DMS53 (cell line): ENCODE measurements around the gene APOBEC3G.
"Not testable (repeated sequence)": the region's sequence is repeated elsewhere in the genome, so short reads cannot be mapped to it uniquely, and the experiment has no call there.

Source experiments
- DNase-seq: peaks from one replicate; lab custom pipeline; 2025; lab: John Stamatoyannopoulos, UW

The APOBEC3G gene

DNA sequence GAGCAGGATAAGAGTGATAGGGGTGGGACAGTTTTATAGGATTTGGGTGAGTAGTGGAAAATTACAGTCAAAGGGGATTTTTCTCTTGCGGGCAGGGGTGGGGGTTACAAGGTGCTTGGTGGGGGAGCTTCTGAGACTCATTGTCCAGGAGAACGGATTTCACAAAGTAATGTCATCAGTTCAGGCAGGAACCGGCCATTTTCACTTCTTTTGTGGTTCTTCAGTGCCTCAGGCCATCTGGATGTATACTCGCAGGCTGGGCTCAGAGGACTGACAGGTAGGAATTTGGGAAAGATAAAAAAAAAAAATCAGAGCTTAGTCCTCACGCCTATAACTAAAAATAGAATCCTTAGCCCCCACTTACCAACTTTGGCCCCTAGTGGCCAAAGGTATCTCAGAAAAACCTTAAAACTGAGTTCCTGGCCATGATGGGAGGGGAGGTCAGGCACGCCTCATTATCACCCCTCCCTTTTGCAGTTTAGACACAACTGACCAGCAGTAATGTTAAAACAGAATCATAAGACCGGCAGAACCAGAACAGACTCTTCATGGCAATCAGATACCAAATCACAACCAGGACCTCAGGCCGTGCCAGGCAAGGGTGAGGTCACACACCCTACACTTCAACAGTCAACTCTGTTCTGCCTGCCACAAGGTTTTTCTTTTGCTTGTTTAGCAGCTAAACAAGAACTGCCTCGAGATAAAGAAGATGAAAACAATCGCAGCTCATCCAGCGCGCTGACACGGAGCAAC is 8.9 kb upstream of the APOBEC3G start:
- DNase-seq: no peak

- DNase-seq: no peak
Measured at GRCh38 chr22:39070186-39070585, 6.9 kb upstream of the APOBEC3G start.

GRCh38 chr22:39072581-39072981 is 4.5 kb upstream of the APOBEC3G start:
- DNase-seq: not testable (repeated sequence)

- DNase-seq: no peak
Measured at GRCh38 chr22:39073981-39074380, 3.1 kb upstream of the APOBEC3G start.

DNA sequence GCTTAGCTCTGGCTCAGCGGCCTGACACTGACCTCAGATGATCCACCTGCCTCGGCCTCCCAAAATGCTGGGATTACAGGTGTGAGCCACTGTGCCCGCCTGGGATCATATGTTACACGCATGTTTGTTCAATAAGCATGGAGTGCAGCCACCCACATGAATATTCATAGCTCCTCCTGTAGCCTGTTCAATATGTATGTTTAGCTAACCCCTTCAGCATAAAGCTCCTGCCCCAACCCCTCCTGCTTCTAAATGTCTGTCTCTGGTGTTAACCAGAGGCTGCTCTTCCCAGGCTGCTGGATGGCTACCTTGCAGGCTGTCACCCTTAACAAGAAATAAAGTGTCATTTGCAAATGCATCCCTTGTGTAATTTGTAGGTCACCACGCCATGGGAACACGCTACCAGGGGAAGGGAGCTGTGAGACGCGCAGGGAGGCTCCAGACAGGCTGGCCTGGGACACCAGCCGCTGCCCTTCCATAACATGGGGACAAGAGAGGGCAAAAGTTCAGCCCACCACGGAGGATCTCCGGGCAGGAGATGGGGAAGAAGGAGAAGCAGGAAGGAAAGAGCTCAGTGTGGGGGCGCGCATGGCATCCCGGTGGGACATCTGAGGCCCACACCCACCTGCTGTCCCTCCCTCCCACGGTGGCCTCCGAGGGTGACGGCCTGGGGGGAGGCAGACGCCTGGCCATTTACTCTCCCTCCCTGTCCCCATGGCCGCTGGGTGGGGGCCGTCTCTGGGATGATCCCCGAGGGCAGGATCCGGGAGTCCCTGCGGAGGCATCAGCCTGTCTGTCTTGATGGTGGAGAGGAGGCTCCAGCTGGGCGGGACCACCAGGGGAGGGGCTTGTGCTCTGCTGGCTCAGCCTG is 685 bp upstream of the APOBEC3G start:
- DNase-seq: not testable (repeated sequence)

DNA sequence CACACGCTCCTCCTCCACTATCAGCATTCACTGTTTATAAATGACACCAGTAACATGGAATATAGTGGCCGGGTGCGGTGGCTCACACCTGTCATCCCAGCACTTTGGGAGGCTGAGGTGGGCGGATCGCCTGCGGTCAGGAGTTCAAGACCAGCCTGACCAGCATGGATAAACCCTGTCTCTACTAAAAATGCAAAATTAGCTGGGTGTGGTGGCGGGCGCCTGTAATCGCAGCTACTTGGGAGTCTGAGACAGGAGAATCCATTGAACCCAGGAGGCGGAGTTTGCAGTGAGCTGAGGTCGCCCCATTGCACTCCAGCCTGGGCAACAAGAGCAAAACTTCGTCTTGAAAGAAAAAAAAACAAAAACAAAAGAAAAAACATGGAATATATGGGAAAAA is 837 bp downstream of the APOBEC3G start:
- not testable (repeated sequence) for DNase-seq

GRCh38 chr22:39078329-39078728 is 1.3 kb downstream of the APOBEC3G start:
- no peak for DNase-seq

DNA sequence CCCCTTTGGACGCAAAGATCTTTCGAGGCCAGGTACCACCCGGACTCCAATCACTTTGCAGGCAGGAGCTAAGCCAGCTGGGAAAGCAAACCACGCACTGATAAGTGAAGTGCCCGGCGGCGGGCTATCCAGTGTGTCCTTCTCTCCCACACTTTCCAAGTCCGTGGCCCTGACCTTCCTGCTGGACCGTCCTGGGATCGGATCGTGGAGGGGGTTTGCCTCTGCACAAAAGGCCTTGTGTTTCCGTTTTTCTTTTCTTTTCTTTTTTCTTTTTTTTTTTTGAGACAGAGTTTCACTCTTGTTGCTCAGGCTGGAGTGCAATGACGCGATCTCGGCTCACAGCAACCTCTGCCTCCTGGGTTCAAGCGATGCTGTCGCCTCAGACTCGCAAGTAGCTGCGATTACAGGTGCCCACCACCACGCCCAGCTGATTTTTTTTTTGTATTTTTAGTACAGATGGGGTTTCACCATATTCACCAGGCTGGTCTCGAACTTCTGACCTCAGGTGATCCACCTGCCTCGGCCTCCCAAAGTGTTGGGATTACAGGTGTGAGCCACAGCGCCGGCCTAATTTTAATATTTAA is 2.1 kb downstream of the APOBEC3G start:
- not testable (repeated sequence) for DNase-seq

- DNase-seq: no peak
Measured at GRCh38 chr22:39080052-39080762, 3.1 kb downstream of the APOBEC3G start.

GRCh38 chr22:39081016-39081415 is 3.9 kb downstream of the APOBEC3G start:
- no peak for DNase-seq

DNA sequence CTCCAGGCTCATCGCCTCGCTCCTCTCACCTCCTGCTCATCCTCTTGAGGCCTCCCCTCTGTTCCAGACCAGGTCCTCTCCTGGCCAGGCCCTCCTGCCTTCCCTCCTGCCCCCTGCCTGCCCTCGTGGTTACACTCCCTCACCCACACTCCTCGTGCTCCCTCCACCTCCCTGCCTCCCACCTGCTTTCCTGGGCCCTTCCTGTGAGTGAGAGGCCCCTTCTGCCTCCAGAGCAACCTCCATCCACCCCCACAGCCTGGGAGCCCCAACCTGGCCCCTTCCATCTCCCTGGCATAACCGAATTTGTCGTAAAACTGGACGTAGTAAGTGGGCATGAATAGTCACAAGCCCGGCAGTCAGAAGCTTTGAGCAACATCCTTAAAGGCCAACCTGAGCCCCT is 4.5 kb downstream of the APOBEC3G start:
- no peak for DNase-seq

GRCh38 chr22:39083212-39084165 is 6.4 kb downstream of the APOBEC3G start:
- no peak for DNase-seq

DNA sequence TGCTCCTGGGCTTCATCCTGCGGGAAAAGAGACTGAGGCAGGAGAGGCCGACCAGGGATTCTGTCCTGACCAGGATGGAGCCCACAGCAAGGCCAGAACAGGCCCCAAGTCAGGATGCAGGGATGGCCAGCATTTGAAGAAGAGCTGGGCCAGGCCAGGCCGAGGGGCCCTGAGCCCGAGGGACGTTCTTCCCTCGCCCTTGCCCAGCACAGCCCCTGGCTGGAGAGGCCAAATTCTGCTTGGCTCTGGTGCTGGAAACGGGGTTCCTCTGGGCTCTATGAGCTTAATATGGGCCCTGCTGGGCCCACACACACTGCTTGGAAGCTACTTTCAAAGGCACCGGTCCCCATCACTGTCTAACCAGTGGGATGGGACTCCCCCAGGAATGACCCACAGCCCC is 7.6 kb downstream of the APOBEC3G start:
- DNase-seq: no peak

DNA sequence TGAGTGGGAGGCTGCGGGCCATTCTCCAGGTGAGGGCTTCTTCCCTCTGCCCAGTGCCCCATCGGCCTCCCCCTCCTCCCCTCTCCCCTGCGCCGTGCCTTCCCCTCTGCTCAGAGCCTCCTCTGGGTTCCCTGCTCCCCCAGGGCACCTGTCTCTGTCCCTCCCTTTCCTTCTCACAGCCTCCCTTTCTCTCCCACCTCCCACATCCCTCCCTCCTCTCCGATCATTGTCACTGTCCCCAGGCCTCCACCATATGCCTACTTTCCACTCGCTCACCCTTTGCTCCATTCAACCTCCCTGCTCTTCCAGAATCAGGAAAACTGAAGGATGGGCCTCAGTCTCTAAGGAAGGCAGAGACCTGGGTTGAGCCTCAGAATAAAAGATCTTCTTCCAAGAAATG is 10.0 kb downstream of the APOBEC3G start:
- no peak for DNase-seq

DNA sequence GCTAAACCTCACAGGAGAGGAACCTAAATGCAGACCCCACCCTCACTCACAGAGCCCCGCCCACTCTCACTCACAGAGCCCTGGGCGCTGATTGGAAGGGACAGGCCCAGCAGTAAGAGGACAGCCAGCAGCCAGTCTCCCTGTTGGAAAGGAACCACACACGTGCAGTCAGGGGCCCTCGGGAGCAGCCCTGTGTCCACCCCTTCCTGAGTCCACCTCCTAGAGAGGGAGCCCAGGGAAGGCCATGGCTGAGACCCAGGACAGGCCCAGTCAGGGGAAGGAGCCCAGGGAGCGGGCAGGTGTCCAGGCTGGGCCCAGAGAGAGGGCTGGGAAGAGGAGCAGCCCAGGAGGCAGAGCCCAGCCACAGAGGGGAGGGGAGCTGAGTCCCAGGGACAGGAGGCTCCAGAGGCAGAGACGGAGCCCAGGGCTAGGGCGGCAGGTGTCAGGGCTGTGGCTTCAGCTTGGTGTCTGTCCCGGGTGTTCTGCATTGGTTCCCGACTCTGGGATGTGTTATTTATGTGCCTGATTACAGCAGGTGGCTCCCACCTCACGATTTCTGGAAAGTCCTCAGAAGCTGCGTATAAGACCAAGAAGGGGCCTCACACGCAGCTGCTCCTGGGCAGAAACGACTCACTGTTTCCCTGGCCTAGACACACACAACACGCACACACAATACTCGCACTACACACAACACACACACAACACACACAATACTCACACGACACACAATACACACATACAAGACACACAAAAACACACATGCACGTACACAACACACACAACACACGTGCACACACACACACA is 11.0 kb downstream of the APOBEC3G start:
- peak; percentile 63 for DNase-seq

- no peak for DNase-seq
Measured at GRCh38 chr22:39088685-39089032, 11.6 kb downstream of the APOBEC3G start.

DNA sequence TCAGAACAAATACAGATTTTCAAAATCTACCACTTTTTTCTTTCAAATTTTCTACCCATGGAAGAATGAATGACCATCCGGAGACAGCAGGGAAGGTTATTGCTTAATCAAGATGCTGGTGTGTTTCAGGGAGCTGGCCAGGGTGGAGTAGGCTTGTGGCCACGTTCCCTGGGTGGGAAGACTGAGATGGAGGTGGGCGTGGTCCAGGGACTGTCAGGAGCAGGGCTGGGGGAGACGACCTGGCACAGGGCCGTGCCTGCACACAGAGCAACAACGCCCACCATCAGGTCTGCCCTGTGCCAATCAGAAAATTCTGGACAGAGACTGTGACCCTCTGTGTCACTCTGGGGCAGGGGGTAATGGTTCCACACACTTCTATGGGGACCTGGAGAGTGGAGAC is 12.9 kb downstream of the APOBEC3G start:
- no peak for DNase-seq

- DNase-seq: no peak
Measured at GRCh38 chr22:39090426-39091064, 13.5 kb downstream of the APOBEC3G start.

DNA sequence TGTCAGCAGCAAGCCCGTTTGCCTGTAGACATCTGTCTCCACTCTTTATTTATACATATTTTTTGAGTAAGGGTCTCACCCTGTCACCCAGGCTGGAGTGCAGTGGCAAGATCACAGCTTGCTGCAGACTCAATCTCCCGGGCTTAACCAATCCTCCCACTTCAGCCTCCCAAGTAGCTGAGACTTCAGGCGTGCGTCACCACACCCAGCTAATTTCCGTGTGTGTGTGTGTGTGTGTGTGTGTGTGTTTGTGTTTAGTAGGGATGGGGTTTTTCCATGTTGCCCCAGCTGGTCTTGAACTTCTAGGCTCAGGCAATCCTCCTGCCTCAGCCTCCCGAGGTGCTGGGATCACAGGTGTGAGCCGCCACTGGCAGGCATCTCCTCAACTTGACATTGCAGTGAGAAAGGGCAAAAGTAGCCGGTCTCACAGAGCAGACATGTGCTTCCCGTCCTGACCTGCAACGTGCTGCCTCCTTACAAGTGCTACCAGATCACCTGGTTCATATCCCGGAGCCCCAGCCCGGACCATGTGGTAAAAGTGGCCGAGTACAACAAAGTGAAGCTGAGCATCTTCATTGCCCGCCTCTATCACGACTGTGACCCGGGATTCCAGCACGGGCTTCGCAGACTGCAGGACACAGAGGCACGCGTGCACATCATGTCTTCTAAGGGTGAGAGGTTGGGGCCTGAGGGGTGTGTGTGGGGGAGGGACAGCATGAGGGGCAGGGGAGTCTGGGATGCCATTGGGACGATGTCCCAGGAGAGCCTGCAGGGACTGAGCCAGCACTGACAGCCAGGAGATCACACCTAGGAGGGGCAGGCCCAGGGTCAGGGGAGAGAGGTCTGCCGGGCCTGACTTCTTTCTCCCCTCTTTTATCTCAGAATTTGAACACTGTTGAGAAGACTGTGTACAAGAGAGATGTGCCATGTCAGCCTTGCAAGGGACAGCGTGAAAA is 14.3 kb downstream of the APOBEC3G start:
- DNase-seq: no peak
